GM12878 (cell line): ENCODE results near the gene GNGT1. TPM values are rescaled to one million over a fixed set of nuclear protein-coding genes. Genes with fewer than 3 reads are reported as not detected.

Experiments used
- ATAC-seq: fragments of 200-7000 bp; cut with Tn5 transposase; 3 replicates; pipeline ENCODE4 v1.9.1; 2020; ENCODE audit warnings: mild to moderate bottlenecking, moderate library complexity
- BruUV-seq: library from RNA; stranded (reverse); fragments of 400-500 nt; replicated peaks from 2 replicates; lab custom pipeline; 2021; lab: Mats Ljungman, UMichigan
- CTCF ChIA-PET: fragments of 300-600 bp; sonication (Branson Sonifier 250); formaldehyde crosslinking; extraction: SDS; loops from one replicate; lab custom pipeline; 2021; ENCODE audit warnings: inconsistent platforms; lab: Yijun Ruan, JAX
- POLR2A ChIA-PET: fragments of 350-600 bp; formaldehyde crosslinking; extraction: SDS; loops from one replicate; lab custom pipeline; 2021; ENCODE audit warnings: inconsistent platforms; lab: Charles Lee
- RAD21 ChIA-PET: fragments of 300-600 bp; sonication (Branson Sonifier 250); formaldehyde crosslinking; loops from one replicate; lab custom pipeline; 2023; ENCODE audit warnings: antibody characterized with exemption; ENCODE audit not compliant: unreplicated experiment; lab: Charles Lee
- SMC1A ChIA-PET: fragments of 300-600 bp; sonication (Branson Sonifier 250); formaldehyde crosslinking; loops from one replicate; lab custom pipeline; 2023; ENCODE audit not compliant: unreplicated experiment, uncharacterized antibody; lab: Charles Lee
- DNase-seq: peaks from one replicate; pipeline ENCODE4 v3.0.0-alpha.2; 2011; ENCODE audit warnings: low read depth, low spot score
- FAIRE-seq: peaks from 3 replicates; lab custom pipeline; 2011; peaks lifted over from hg19 to GRCh38; lab: Jason Lieb, UNC
- H2AFZ ChIP-seq: 2 replicates; pipeline ENCODE4 v1.6.0; 2011; ENCODE audit warnings: low read depth, low read length, control low read depth; ENCODE audit not compliant: control insufficient read depth
- H3K27ac ChIP-seq: 2 replicates; pipeline ENCODE4 v1.5.1; 2011; ENCODE audit warnings: control low read depth; ENCODE audit not compliant: control insufficient read depth, insufficient read depth
- H3K27me3 ChIP-seq, 2 experiments: replicated peaks in 1 of 2; 2 replicates each; pipeline versions ENCODE4 v1.6.0 to v1.6.1; 2011; ENCODE audit warnings: low read length in 1 of 2; ENCODE audit not compliant: control insufficient read depth in 2 of 2, insufficient read depth in 2 of 2
- H3K36me3 ChIP-seq, 2 experiments: 2 replicates each; pipeline ENCODE4 v1.5.1; 2011; ENCODE audit warnings: low read length in 1 of 2; ENCODE audit not compliant: control insufficient read depth in 2 of 2, insufficient read depth in 2 of 2
- H3K4me1 ChIP-seq: 2 replicates; pipeline ENCODE4 v1.6.1; 2011; ENCODE audit warnings: mild to moderate bottlenecking, low read length, moderate library complexity, mixed read lengths; ENCODE audit not compliant: control insufficient read depth, insufficient read depth
- H3K4me2 ChIP-seq: 2 replicates; pipeline ENCODE4 v1.6.0; 2011; ENCODE audit warnings: control low read depth; ENCODE audit not compliant: control insufficient read depth, insufficient read depth
- H3K4me3 ChIP-seq: fragments of 200-600 bp; sonication (generic); 2 replicates; pipeline ENCODE4 v1.5.1; 2016
- H3K79me2 ChIP-seq: 2 replicates; pipeline ENCODE4 v1.6.0; 2011; ENCODE audit warnings: low read length; ENCODE audit not compliant: control insufficient read depth, insufficient read depth
- H3K9ac ChIP-seq: 2 replicates; pipeline ENCODE4 v1.8.0; 2011; ENCODE audit warnings: low read length, control low read depth, mixed read lengths; ENCODE audit not compliant: control insufficient read depth, insufficient read depth
- H3K9me3 ChIP-seq: replicated peaks from 3 replicates; pipeline ENCODE4 v1.5.1; 2011; ENCODE audit warnings: mild to moderate bottlenecking, low read length; ENCODE audit not compliant: control insufficient read depth, insufficient read depth
- H4K20me1 ChIP-seq: 2 replicates; pipeline ENCODE4 v1.6.0; 2011; ENCODE audit not compliant: control insufficient read depth, insufficient read depth
- ASH2L ChIP-seq: fragments of 300-600, 200-600 bp; sonication (generic); IDR thresholded peaks from 2 replicates; pipeline ENCODE4 v1.6.1; 2017; ENCODE audit warnings: low read depth, mild to moderate bottlenecking, borderline replicate concordance
- ATF3 ChIP-seq: IDR thresholded peaks from 2 replicates; pipeline ENCODE4 v1.6.1; 2011; ENCODE audit warnings: low read depth, mild to moderate bottlenecking, low read length, moderate library complexity, borderline replicate concordance; ENCODE audit errors: extremely low read depth
- ATF7 ChIP-seq: fragments of 450-650 bp; IDR thresholded peaks from 2 replicates; pipeline ENCODE4 v1.6.1; 2016; ENCODE audit warnings: low read depth, mild to moderate bottlenecking
- EGR1 ChIP-seq, 2 experiments: IDR thresholded peaks; 1 replicate in 1 of 2; 2 replicates in 1 of 2; pipeline ENCODE4 v1.6.1; 2011 to 2012; ENCODE audit warnings: low read depth in 2 of 2, low read length in 2 of 2, borderline replicate concordance in 1 of 2, mild to moderate bottlenecking in 1 of 2, moderate library complexity in 1 of 2
- FOXK2 ChIP-seq: fragments of 450-650 bp; IDR thresholded peaks from 2 replicates; pipeline ENCODE4 v1.6.1; 2017; ENCODE audit warnings: mild to moderate bottlenecking, moderate library complexity
- HCFC1 ChIP-seq: fragments of 150-350 bp; IDR thresholded peaks from 2 replicates; pipeline ENCODE4 v1.6.1; 2014; ENCODE audit warnings: low read length
- IKZF1 ChIP-seq: fragments of 450-650 bp; conservative IDR thresholded peaks from 2 replicates; pipeline ENCODE4 v1.6.1; 2017; ENCODE audit warnings: antibody characterized with exemption, mild to moderate bottlenecking
- MYC ChIP-seq: IDR thresholded peaks from 2 replicates; pipeline ENCODE4 v1.6.1; 2011; ENCODE audit warnings: mild to moderate bottlenecking, low read length, moderate library complexity, inconsistent platforms; ENCODE audit not compliant: insufficient read depth, insufficient replicate concordance, insufficient read length, severe bottlenecking
- NFYA ChIP-seq: IDR thresholded peaks from 2 replicates; pipeline ENCODE4 v1.6.1; 2011; ENCODE audit warnings: low read depth, mild to moderate bottlenecking, low read length, improper control_type of control experiment, borderline replicate concordance
- PRDM15 ChIP-seq: fragments of 450-650 bp; formaldehyde crosslinking; IDR thresholded peaks from 2 replicates; pipeline ENCODE4 v1.4.0; 2020; ENCODE audit warnings: mild to moderate bottlenecking, moderate library complexity
- STAT1 ChIP-seq: fragments of 450-650 bp; conservative IDR thresholded peaks from 2 replicates; pipeline ENCODE4 v1.6.1; 2014; ENCODE audit warnings: antibody characterized with exemption, mild to moderate bottlenecking
- USF1 ChIP-seq: IDR thresholded peaks from 2 replicates; pipeline ENCODE4 v1.6.1; 2011; ENCODE audit warnings: borderline replicate concordance, low read depth, mild to moderate bottlenecking, moderate library complexity, mixed read lengths, low read length; ENCODE audit not compliant: insufficient read depth; ENCODE audit errors: extremely low read length
- WGBS: methylation state at CpG from one replicate; pipeline ENCODE4 v1.1.6; 2016; ENCODE audit warnings: low lambda C conversion rate; ENCODE audit not compliant: insufficient replicate concordance, insufficient coverage; ENCODE audit errors: missing lambda C conversion rate; 5-methylcytosine and 5-hydroxymethylcytosine counted together
- in situ Hi-C: fragments of 300-500 bp; cut with MboI; formaldehyde crosslinking; loops from 9 replicates; pipeline ENCODE4 v1.14.3; 2018; ENCODE audit warnings: mixed read lengths
- intact Hi-C: fragments of 100-400 bp; cut with micrococcal nuclease; formaldehyde crosslinking; loops from one replicate; pipeline ENCODE4 v1.14.2; 2022; ENCODE audit not compliant: unreplicated experiment
- polyA plus RNA-seq, 11 experiments: library from polyadenylated mRNA; depleted of rRNA in 4 of 11; unstranded in 6 of 11; stranded (reverse) in 5 of 11; fragments of >200 nt; fragmentation: Nextera tagmentation in 4 of 11; fragmentation: Illumina TruSeq in 1 of 11; extraction: Ambion mirVana in 4 of 11; extraction: Trizol in 1 of 11; gene quantifications; 1 replicate in 1 of 11; 2 replicates in 10 of 11; pipeline versions ENCODE4 v1.2.1 to v1.2.3, GENCODE V29; 2011 to 2016; ENCODE audit warnings: inconsistent platforms in 2 of 11, missing spikeins in 2 of 11, low read depth in 1 of 11
- total RNA-seq, 4 experiments: library from RNA; depleted of rRNA in 3 of 4; stranded (reverse); fragments of >200 nt in 3 of 4; fragmentation: Illumina TruSeq in 1 of 4; extraction: Trizol in 1 of 4; gene quantifications; 2 replicates each; pipeline versions ENCODE4 v1.2.1 to v1.2.3, GENCODE V29; 2013 to 2021

Gene GNGT1
- total and polyA plus RNA-seq, 10 of the 15 experiments (the other 5 are each of a cell fraction or from before 2014, with no cell fraction given) = not detected

- DNase-seq = no peak
- CTCF ChIA-PET = interaction anchor here (1.3 to 1.6 kb wide), 4 partner anchors 15 to 553 kb away, joined by 3 to 7 read pairs (median 4); no protein-coding TSS in a partner anchor
- no peak overlapping the region for H3K27ac ChIP-seq
- H3K9me3 ChIP-seq = no peaks in the 10 kb centered on the region
- no peak overlapping the region for H3K4me3 ChIP-seq
- no peak overlapping the region for H2AFZ ChIP-seq
- H4K20me1 ChIP-seq = no peaks in the 10 kb centered on the region
- no peak overlapping the region for H3K9ac ChIP-seq
- H3K36me3 ChIP-seq = no peaks in the 10 kb centered on the region
- RAD21 ChIA-PET = interaction anchor here (0.5 to 2.7 kb wide), 3 partner anchors 10 to 511 kb away, joined by 3 to 8 read pairs (median 4); partner anchors contain the start of gene COL1A2
- ATAC-seq = no peak
- no peak for FAIRE-seq
- no peaks in the 10 kb centered on the region for H3K4me1 ChIP-seq
- POLR2A ChIA-PET = no interaction called here
- intact Hi-C loops (loop anchor here (5.0 kb wide), 1 partner anchor 508 kb away; the partner anchor contains the start of gene COL1A2), in situ Hi-C loops (no loop called here)
- H3K27me3 ChIP-seq = no peaks in the 10 kb centered on the region
- BruUV-seq = no TSS peak
- SMC1A ChIA-PET = interaction anchor here (2.7 kb wide), 1 partner anchor 204 kb away, joined by 7 read pairs; no protein-coding TSS in a partner anchor
- no peaks in the 10 kb centered on the region for H3K79me2 ChIP-seq
- no peak overlapping the region for H3K4me2 ChIP-seq
- TF ChIP-seq USF1 (no peak), IKZF1 (no peak), ATF7 (no peak)
Measured at GRCh38 chr7:93883917-93884345, 22.4 kb upstream of the GNGT1 start.

- CTCF ChIA-PET = no interaction called here
- POLR2A ChIA-PET = no interaction called here
- H3K36me3 ChIP-seq = no peaks in the 10 kb centered on the region
- H3K79me2 ChIP-seq = no peaks in the 10 kb centered on the region
- H2AFZ ChIP-seq = no peak overlapping the region
- H3K27ac ChIP-seq = no peak overlapping the region
- DNase-seq (no peak), FAIRE-seq (no peak), ATAC-seq (no peak)
- no peak overlapping the region for H3K4me2 ChIP-seq
- no peaks in the 10 kb centered on the region for H3K9me3 ChIP-seq
- no peak overlapping the region for H3K9ac ChIP-seq
- H3K27me3 ChIP-seq = no peaks in the 10 kb centered on the region
- H3K4me3 ChIP-seq = no peak overlapping the region
- intact Hi-C loops = loop anchor here (5.0 kb wide), 1 partner anchor 508 kb away; the partner anchor contains the start of gene COL1A2
- SMC1A ChIA-PET = interaction anchor here (2.7 kb wide), 1 partner anchor 203 kb away, joined by 7 read pairs; no protein-coding TSS in a partner anchor
- no peaks in the 10 kb centered on the region for H3K4me1 ChIP-seq
- H4K20me1 ChIP-seq = no peaks in the 10 kb centered on the region
- RAD21 ChIA-PET = interaction anchor here (2.7 kb wide), 1 partner anchor 203 kb away, joined by 8 read pairs; no protein-coding TSS in a partner anchor
- WGBS = 10% methylated on average over 1 of the region's 1 CpG
- no TSS peak for BruUV-seq
- in situ Hi-C loops = no loop called here
- TF ChIP-seq NFYA (no peak), EGR1 (IDR thresholded peaks at IDR 0.05; ENCODE audit: borderline replicate concordance in 1 of 2, low read depth in 2 of 2, low read length in 2 of 2) (no peak), PRDM15 (CRISPR knock-in tag) (no peak), ASH2L (no peak), STAT1 (no peak), FOXK2 (no peak), ATF3 (no peak), HCFC1 (no peak), MYC (no peak)
Measured at GRCh38 chr7:93884541-93884940, 21.8 kb upstream of the GNGT1 start.
